Esophagus muscularis mucosa (tissue), 4 donors: ENCODE data around the gene IRX4. TPM values are rescaled to one million over a fixed set of nuclear protein-coding genes. Genes with fewer than 3 reads are reported as not detected.

Experiments used
- DNase-seq: peaks from one replicate; pipeline ENCODE4 v3.0.0-alpha.2; 2017; ENCODE audit errors: extremely low spot score
- H3K27ac ChIP-seq, 4 donors: fragments of 200-600 bp; sonication (generic); replicated peaks in 1 of 4; 1 replicate in 3 of 4; 2 replicates in 1 of 4; pipeline ENCODE4 v1.5.1; 2016 to 2019; ENCODE audit warnings: mild to moderate bottlenecking in 1 of 4
- H3K27me3 ChIP-seq, 4 donors: fragments of 200-600 bp; sonication (generic); one replicate each; pipeline versions ENCODE4 v1.5.1 to v1.6.0; 2016 to 2019
- H3K36me3 ChIP-seq, 4 donors: fragments of 200-600 bp; sonication (generic); one replicate each; pipeline ENCODE4 v1.5.1; 2016 to 2019
- H3K4me1 ChIP-seq, 4 donors: fragments of 200-600 bp; sonication (generic); one replicate each; pipeline ENCODE4 v1.5.1; 2016 to 2019
- H3K4me3 ChIP-seq, 4 donors: fragments of 200-600 bp; sonication (generic); 1 replicate in 2 of 4; 2 replicates in 2 of 4; pipeline ENCODE4 v1.5.1; 2016 to 2019; ENCODE audit warnings: mild to moderate bottlenecking in 4 of 4, moderate library complexity in 1 of 4
- H3K9me3 ChIP-seq, 4 donors: fragments of 200-600 bp; sonication (generic); 1 replicate in 3 of 4; 2 replicates in 1 of 4; pipeline ENCODE4 v1.5.1; 2016 to 2019
- CTCF ChIP-seq, 3 experiments: fragments of 200-600 bp in 2 of 3; fragments of 450-650 bp in 1 of 3; sonication (generic) in 2 of 3; IDR thresholded peaks; one replicate each; pipeline ENCODE4 v1.5.1; 2017 to 2019; ENCODE audit warnings: antibody characterized with exemption in 3 of 3, mild to moderate bottlenecking in 2 of 3, moderate library complexity in 1 of 3
- EP300 ChIP-seq: sonication (generic); formaldehyde crosslinking; IDR thresholded peaks from one replicate; pipeline ENCODE4 v1.6.1; 2017; ENCODE audit warnings: antibody characterized with exemption
- POLR2A ChIP-seq: fragments of 450-650 bp; IDR thresholded peaks from one replicate; pipeline ENCODE4 v1.6.1; 2017; ENCODE audit warnings: antibody characterized with exemption, moderate library complexity, mild to moderate bottlenecking, low read depth
- POLR2AphosphoS5 ChIP-seq, 2 donors: sonication (generic); formaldehyde crosslinking; IDR thresholded peaks; one replicate each; pipeline ENCODE4 v1.6.1; 2017; ENCODE audit warnings: antibody characterized with exemption in 2 of 2
- WGBS: methylation state at CpG from one replicate; pipeline ENCODE4 v1.1.5; 2018; 5-methylcytosine and 5-hydroxymethylcytosine counted together
- intact Hi-C: fragments of 100-400 bp; cut with DNase I; formaldehyde crosslinking; loops from one replicate; pipeline ENCODE4 v1.15.1; 2023
- total RNA-seq, 4 donors: library from RNA; depleted of rRNA; stranded (reverse); fragments of >200 nt; gene quantifications; one replicate each; pipeline versions ENCODE4 v1.1.0 to v1.2.1, GENCODE V29; 2016

Gene IRX4
- total RNA-seq, 4 donors from 2014 or later = not detected

- Histone ChIP-seq H3K27me3 (peaks cover 17 to 100% (median 96%) of the 10 kb centered on the region in 4 donors), H3K27ac (no peak overlapping the region), H3K9me3 (no peaks in the 10 kb centered on the region), H3K36me3 (peaks cover 0 to 8% (median 0%) of the 10 kb centered on the region in 4 donors), H3K4me3 (peak overlapping the region; percentile 36 to 47 (median 44)), H3K4me1 (peaks cover 23 to 79% (median 57%) of the 10 kb centered on the region in 4 donors)
- intact Hi-C loops = no loop called here
- no peak for DNase-seq
- TF ChIP-seq CTCF (IDR thresholded peaks at IDR 0.05) (peak in 1 of 3 experiments; percentile 20), POLR2AphosphoS5 (IDR thresholded peaks at IDR 0.05) (no peak)
- 3% methylated on average over 26 of the region's 78 CpGs for WGBS
Observed at GRCh38 chr5:1883120-1883924, 597 bp upstream of the IRX4 start.

- peaks cover 12 to 100% (median 95%) of the 10 kb centered on the region in 4 donors for H3K27me3 ChIP-seq
- no peaks in the 10 kb centered on the region for H3K9me3 ChIP-seq
- H3K4me1 ChIP-seq = peaks cover 23 to 81% (median 51%) of the 10 kb centered on the region in 4 donors
- DNase-seq = no peak
- no peak overlapping the region for H3K27ac ChIP-seq
- H3K36me3 ChIP-seq = peaks cover 0 to 21% (median 0%) of the 10 kb centered on the region in 4 donors
- 10% methylated on average over 36 of the region's 59 CpGs for WGBS
- no peak for TF ChIP-seq EP300
- TF ChIP-seq POLR2A = no peak
- TF ChIP-seq CTCF (IDR thresholded peaks at IDR 0.05) = no peak
- no peak for TF ChIP-seq POLR2AphosphoS5 (IDR thresholded peaks at IDR 0.05)
- intact Hi-C loops = no loop called here
- H3K4me3 ChIP-seq = peak overlapping the region in 3 of 4 donors; percentile 36 to 46 (median 42)
Observed at GRCh38 chr5:1881731-1882336, 891 bp downstream of the IRX4 start.

- H3K27me3 ChIP-seq = peaks cover 12 to 100% (median 96%) of the 10 kb centered on the region in 4 donors
- intact Hi-C loops = no loop called here
- 8% methylated on average over 10 of the region's 10 CpGs for WGBS
- no peak for DNase-seq
- H3K27ac ChIP-seq = no peak overlapping the region
- H3K36me3 ChIP-seq = peaks cover 0 to 21% (median 0%) of the 10 kb centered on the region in 4 donors
- peaks cover 23 to 81% (median 51%) of the 10 kb centered on the region in 4 donors for H3K4me1 ChIP-seq
- no peak for TF ChIP-seq POLR2AphosphoS5 (IDR thresholded peaks at IDR 0.05)
- TF ChIP-seq EP300 = no peak
- TF ChIP-seq POLR2A = no peak
- no peak for TF ChIP-seq CTCF (IDR thresholded peaks at IDR 0.05)
- no peak overlapping the region for H3K4me3 ChIP-seq
- no peaks in the 10 kb centered on the region for H3K9me3 ChIP-seq
Observed at GRCh38 chr5:1881098-1881572, 1.6 kb downstream of the IRX4 start.

- Histone ChIP-seq H3K36me3 (peaks cover 0 to 21% (median 0%) of the 10 kb centered on the region in 4 donors), H3K27me3 (peaks cover 12 to 100% (median 96%) of the 10 kb centered on the region in 4 donors), H3K27ac (no peak overlapping the region), H3K9me3 (no peaks in the 10 kb centered on the region), H3K4me3 (no peak overlapping the region), H3K4me1 (peaks cover 23 to 81% (median 56%) of the 10 kb centered on the region in 4 donors)
- intact Hi-C loops = no loop called here
- TF ChIP-seq EP300 (no peak), POLR2A (no peak), CTCF (IDR thresholded peaks at IDR 0.05) (no peak), POLR2AphosphoS5 (IDR thresholded peaks at IDR 0.05) (no peak)
- WGBS = 14% methylated on average over 12 of the region's 19 CpGs
- no peak for DNase-seq
Observed at GRCh38 chr5:1880377-1881025, 2.2 kb downstream of the IRX4 start.
